BE2C (cell line): ENCODE data around the gene KCNJ10.

Experiments
- DNase-seq: peaks from one replicate; pipeline ENCODE4 v3.0.0-alpha.2; 2020
- H3K27me3 ChIP-seq: fragments of 250-450 bp; sonication (Bioruptor Pico); 2 replicates; pipeline ENCODE4 v1.5.1; 2020; ENCODE audit warnings: mild to moderate bottlenecking
- H3K36me3 ChIP-seq: fragments of 250-450 bp; sonication (Bioruptor Pico); 2 replicates; pipeline ENCODE4 v1.5.1; 2020; ENCODE audit warnings: mild to moderate bottlenecking
- H3K4me1 ChIP-seq: fragments of 250-450 bp; sonication (Bioruptor Pico); 2 replicates; pipeline ENCODE4 v1.5.1; 2020
- H3K4me3 ChIP-seq: 2 replicates; pipeline ENCODE4 v1.5.1; 2011; ENCODE audit warnings: low read depth, low read length
- H3K9me3 ChIP-seq: fragments of 250-450 bp; sonication (Bioruptor Pico); 2 replicates; pipeline ENCODE4 v1.5.1; 2020
- TF ChIP-seq, protein P1 (sequence below): IDR thresholded peaks from 2 replicates; pipeline ENCODE4 v1.5.1; 2012; ENCODE audit warnings: mild to moderate bottlenecking, low read depth, low read length

The KCNJ10 gene

DNA sequence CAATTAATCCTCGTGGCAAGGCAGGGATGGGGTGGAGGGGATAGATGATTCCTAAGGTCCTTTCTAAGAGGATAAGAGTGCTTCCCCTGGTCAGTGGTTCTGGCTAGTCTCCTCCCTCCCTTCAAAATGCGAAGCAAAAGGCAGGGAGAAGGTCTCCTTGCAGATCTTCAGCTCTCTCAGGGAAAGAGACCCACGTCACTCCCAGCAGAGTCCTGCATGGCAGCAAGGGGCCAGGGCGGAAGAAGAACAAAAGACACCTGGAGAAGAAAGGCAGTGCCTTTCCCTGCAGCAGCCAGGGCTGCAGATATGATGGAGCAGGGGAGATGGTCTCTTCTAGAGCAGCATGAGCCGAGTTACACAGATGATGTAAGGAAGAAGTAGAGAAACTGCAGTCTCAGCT is 86.3 kb downstream of the KCNJ10 start:
- no peaks in the 10 kb centered on the region for H3K36me3 ChIP-seq
- no peaks in the 10 kb centered on the region for H3K9me3 ChIP-seq
- H3K4me1 ChIP-seq = no peaks in the 10 kb centered on the region
- peaks cover 16% of the 10 kb centered on the region for H3K27me3 ChIP-seq
- H3K4me3 ChIP-seq = no peak overlapping the region
- no peak for DNase-seq
- TF ChIP-seq, protein P1, sequence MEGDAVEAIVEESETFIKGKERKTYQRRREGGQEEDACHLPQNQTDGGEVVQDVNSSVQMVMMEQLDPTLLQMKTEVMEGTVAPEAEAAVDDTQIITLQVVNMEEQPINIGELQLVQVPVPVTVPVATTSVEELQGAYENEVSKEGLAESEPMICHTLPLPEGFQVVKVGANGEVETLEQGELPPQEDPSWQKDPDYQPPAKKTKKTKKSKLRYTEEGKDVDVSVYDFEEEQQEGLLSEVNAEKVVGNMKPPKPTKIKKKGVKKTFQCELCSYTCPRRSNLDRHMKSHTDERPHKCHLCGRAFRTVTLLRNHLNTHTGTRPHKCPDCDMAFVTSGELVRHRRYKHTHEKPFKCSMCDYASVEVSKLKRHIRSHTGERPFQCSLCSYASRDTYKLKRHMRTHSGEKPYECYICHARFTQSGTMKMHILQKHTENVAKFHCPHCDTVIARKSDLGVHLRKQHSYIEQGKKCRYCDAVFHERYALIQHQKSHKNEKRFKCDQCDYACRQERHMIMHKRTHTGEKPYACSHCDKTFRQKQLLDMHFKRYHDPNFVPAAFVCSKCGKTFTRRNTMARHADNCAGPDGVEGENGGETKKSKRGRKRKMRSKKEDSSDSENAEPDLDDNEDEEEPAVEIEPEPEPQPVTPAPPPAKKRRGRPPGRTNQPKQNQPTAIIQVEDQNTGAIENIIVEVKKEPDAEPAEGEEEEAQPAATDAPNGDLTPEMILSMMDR = no peak

DNA sequence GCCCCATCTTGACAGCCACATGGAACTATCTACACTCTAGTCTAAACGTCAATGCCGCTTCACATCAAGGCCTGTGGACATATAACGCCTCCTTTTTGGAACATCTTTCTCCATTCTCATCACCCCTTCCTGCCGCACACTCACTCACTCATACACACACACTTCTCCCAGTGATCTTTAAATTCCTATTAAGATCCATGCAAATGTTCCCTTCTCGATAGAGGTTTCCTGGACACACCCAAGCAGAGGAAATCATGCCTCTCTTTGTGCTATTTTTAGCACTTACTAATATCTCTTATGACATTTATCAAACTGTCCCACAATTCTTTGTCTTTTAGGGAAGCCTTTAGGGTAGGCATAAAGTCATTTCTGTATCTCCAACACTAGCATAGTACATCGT is 87.7 kb downstream of the KCNJ10 start:
- Histone ChIP-seq H3K4me1 (no peaks in the 10 kb centered on the region), H3K36me3 (no peaks in the 10 kb centered on the region), H3K4me3 (no peak overlapping the region), H3K9me3 (no peaks in the 10 kb centered on the region), H3K27me3 (peaks cover 19% of the 10 kb centered on the region)
- no peak for DNase-seq
- TF ChIP-seq, protein P1 = no peak

DNA sequence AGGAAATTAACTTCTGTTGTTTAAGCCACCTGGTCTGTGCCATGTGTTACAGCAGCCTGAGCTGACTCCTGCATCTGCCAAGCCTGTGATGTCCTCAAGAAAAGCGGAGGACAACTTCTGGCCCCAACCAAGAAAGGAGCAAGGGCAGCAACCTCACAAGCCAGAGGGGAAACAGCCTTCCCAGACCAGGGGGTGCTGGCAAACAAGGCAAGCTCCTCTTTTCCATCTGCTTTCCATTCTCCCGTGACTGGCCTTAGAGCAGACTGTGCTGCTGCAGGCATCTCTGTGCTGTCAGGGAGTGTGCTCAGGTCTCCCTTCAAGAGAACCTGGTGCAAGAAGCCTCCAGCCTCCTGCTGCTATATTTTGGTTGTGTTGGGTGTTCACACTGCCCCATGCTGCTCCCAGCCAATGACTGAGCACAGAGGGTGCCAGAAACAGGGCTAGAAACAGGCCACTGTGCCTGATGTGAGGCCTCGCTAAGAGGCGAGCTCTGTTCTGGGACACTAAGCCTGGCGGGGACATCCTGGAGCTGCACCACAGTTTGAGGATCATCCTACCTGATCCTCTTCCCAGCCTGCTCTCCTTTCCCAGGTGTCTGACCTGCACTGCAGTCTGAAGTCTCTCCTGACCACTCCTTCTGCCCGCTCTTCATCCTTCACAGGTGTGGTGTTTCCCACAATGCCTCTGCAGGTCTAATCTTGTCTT is 88.5 kb downstream of the KCNJ10 start:
- TF ChIP-seq, protein P1 = no peak
- Histone ChIP-seq H3K9me3 (no peaks in the 10 kb centered on the region), H3K4me1 (no peaks in the 10 kb centered on the region), H3K4me3 (no peak overlapping the region), H3K27me3 (peaks cover 21% of the 10 kb centered on the region), H3K36me3 (no peaks in the 10 kb centered on the region)
- DNase-seq = no peak

DNA sequence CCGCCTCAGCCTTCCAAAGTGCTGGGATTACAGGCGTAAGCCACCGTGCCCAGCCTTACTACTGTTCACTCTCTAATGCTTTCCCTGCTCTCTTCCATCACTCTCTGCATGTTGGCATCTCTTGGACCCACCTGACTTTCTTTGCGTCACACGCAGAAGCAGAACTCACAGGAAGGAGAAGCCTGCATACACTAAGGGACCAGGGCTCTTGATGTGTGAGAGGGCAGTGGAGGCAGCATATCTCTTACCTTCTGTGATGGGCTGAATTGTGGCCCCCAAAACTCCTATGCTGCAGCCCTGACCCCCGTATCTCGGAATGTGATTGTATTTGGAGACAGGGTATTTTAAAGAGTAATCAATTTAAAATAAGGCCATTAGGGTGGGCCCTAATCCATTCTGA is 89.2 kb downstream of the KCNJ10 start:
- Histone ChIP-seq H3K36me3 (no peaks in the 10 kb centered on the region), H3K9me3 (no peaks in the 10 kb centered on the region), H3K4me3 (no peak overlapping the region), H3K27me3 (peaks cover 22% of the 10 kb centered on the region), H3K4me1 (no peaks in the 10 kb centered on the region)
- no peak for DNase-seq
- TF ChIP-seq, protein P1 = no peak

DNA sequence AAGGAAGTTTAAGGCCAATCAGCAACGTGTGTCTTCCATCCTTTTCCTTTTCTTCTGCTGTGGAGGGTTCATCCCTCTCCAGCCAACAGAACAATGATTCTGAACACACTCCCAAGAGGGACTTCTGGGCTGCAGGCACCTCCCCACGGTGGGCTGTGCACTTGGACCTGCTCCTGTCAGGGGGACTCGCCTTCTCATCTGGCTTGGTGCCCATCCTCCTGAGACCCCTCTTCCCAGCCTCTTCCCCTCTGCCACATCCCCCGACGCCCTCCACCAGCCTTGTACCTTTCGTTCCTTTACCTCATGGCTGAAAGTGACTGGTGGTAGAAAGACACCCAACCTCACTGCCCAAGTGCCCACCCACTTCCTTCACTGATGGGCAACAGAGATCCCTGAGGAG is 89.9 kb downstream of the KCNJ10 start:
- Histone ChIP-seq H3K9me3 (no peaks in the 10 kb centered on the region), H3K4me1 (no peaks in the 10 kb centered on the region), H3K4me3 (no peak overlapping the region), H3K27me3 (peaks cover 29% of the 10 kb centered on the region), H3K36me3 (no peaks in the 10 kb centered on the region)
- DNase-seq = no peak
- TF ChIP-seq, protein P1 = no peak

DNA sequence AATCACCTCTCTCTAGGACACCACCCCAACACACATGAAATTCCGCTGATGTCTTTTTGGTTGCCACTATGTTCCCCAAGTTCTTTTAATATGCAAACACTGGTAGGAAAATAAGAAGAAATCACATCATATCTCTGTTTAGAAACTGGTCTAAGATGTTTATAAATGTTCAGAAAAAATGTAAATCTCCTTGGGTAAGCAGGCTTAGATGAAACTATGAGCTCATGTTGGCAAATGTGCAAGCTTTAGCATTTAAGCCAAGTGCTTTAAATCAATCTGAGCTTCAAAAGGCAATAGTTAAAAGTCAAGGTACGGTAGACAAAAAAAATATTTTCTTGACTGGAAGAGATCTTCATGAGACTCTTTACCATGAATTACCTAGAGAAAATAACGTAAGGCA is 90.7 kb downstream of the KCNJ10 start:
- Histone ChIP-seq H3K4me3 (no peak overlapping the region), H3K27me3 (peaks cover 28% of the 10 kb centered on the region), H3K4me1 (no peaks in the 10 kb centered on the region), H3K36me3 (no peaks in the 10 kb centered on the region), H3K9me3 (no peaks in the 10 kb centered on the region)
- DNase-seq = no peak
- TF ChIP-seq, protein P1 = no peak
